ENCODE data around the gene SOX6. TPM values are rescaled to one million over a fixed set of nuclear protein-coding genes. Genes with fewer than 3 reads are reported as not detected.

SOX6 gene
- total and polyA plus RNA-seq, 2 of the 13 experiments (the other 11 are each of a cell fraction or from before 2014, with no cell fraction given), result 2.6 to 11.2 TPM

DNA sequence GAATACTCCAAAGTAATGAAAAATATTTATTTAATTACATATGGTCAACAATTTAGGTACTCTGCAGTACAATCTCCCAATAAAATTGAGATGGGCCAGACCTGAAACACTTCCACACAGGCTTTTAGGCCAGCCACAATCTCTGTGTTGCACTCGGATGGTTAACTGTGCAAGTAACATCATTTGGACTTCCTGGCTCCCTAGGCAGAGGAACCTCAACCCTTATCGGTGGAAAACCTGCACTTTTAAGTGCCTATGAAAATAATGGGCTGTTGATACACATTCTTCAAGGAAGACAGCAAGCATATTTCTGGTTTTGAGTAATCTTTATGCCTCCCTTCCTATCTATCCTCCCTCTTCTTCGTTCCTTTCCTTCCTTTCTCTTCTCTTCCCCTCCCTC lies 343.1 kb downstream of the SOX6 start:
- no peak for ATAC-seq
- Histone ChIP-seq H3K9ac (ENCODE audit: insufficient read depth, low read depth, low read length) (no peak overlapping the region), H3K27ac (ENCODE audit: extremely low read length, insufficient read depth, low read length) (no peak overlapping the region), H3K27me3 (ENCODE audit: control insufficient read depth in 1 of 2, insufficient read depth in 2 of 2, low read length in 2 of 2) (no peaks in the 10 kb centered on the region), H3K4me3 (replicated peaks in 1 of 3; ENCODE audit: insufficient read depth in 1 of 3, low read depth in 2 of 3, low read length in 3 of 3) (no peak overlapping the region), H3K36me3 (replicated peaks in 1 of 2; ENCODE audit: control insufficient read depth in 1 of 2, insufficient read depth in 2 of 2, low read length in 2 of 2) (no peaks in the 10 kb centered on the region), H3K4me2 (ENCODE audit: low read depth, low read length) (no peak overlapping the region), H3K4me1 (ENCODE audit: insufficient read depth, low read length) (no peaks in the 10 kb centered on the region), H3K9me3 (ENCODE audit: low read length) (no peaks in the 10 kb centered on the region), H4K20me1 (ENCODE audit: insufficient read depth, low read length) (no peaks in the 10 kb centered on the region), H2AFZ (ENCODE audit: low read length) (no peak overlapping the region), H3K79me2 (ENCODE audit: insufficient read depth, low read length) (no peaks in the 10 kb centered on the region)
- CTCF ChIA-PET (ENCODE audit: low intra/inter-chr PET ratio, low total read pairs), result no interaction called here
- in situ Hi-C loops (cut with HindIII; ENCODE audit: extremely low pct_ligation_motif_present, low pct_unique_long_range_greater_than_20kb) (no loop called here), intact Hi-C loops (cut with micrococcal nuclease; ENCODE audit: unreplicated experiment) (no loop called here)
- no TSS peak for BruUV-seq (replicated peaks)
- no peak for FAIRE-seq
- POLR2A ChIA-PET, result no interaction called here
- no peak for DNase-seq (ENCODE audit: low spot score)
- WGBS (ENCODE audit: low lambda C conversion rate), result 40% methylated on average over 3 of the region's 3 CpGs
- no peak for TF ChIP-seq PRDM4 (CRISPR knock-in tag; IDR thresholded peaks at IDR 0.05; ENCODE audit: borderline replicate concordance)
- TF ChIP-seq ZNF616 (CRISPR knock-in tag; IDR thresholded peaks at IDR 0.05; ENCODE audit: low read depth), result no peak
- no peak for TF ChIP-seq TEAD2 (CRISPR knock-in tag; IDR thresholded peaks at IDR 0.05)
- no peak for TF ChIP-seq SATB2 (CRISPR knock-in tag; IDR thresholded peaks at IDR 0.05)
- TF ChIP-seq, protein P1, sequence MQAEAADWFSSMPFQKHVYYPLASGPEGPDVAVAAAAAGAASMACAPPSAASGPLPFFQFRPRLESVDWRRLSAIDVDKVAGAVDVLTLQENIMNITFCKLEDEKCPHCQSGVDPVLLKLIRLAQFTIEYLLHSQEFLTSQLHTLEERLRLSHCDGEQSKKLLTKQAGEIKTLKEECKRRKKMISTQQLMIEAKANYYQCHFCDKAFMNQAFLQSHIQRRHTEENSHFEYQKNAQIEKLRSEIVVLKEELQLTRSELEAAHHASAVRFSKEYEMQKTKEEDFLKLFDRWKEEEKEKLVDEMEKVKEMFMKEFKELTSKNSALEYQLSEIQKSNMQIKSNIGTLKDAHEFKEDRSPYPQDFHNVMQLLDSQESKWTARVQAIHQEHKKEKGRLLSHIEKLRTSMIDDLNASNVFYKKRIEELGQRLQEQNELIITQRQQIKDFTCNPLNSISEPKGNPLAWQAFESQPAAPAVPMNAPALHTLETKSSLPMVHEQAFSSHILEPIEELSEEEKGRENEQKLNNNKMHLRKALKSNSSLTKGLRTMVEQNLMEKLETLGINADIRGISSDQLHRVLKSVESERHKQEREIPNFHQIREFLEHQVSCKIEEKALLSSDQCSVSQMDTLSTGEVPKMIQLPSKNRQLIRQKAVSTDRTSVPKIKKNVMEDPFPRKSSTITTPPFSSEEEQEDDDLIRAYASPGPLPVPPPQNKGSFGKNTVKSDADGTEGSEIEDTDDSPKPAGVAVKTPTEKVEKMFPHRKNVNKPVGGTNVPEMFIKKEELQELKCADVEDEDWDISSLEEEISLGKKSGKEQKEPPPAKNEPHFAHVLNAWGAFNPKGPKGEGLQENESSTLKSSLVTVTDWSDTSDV (CRISPR knock-in tag; IDR thresholded peaks at IDR 0.05), result no peak
- TF ChIP-seq, protein P2, sequence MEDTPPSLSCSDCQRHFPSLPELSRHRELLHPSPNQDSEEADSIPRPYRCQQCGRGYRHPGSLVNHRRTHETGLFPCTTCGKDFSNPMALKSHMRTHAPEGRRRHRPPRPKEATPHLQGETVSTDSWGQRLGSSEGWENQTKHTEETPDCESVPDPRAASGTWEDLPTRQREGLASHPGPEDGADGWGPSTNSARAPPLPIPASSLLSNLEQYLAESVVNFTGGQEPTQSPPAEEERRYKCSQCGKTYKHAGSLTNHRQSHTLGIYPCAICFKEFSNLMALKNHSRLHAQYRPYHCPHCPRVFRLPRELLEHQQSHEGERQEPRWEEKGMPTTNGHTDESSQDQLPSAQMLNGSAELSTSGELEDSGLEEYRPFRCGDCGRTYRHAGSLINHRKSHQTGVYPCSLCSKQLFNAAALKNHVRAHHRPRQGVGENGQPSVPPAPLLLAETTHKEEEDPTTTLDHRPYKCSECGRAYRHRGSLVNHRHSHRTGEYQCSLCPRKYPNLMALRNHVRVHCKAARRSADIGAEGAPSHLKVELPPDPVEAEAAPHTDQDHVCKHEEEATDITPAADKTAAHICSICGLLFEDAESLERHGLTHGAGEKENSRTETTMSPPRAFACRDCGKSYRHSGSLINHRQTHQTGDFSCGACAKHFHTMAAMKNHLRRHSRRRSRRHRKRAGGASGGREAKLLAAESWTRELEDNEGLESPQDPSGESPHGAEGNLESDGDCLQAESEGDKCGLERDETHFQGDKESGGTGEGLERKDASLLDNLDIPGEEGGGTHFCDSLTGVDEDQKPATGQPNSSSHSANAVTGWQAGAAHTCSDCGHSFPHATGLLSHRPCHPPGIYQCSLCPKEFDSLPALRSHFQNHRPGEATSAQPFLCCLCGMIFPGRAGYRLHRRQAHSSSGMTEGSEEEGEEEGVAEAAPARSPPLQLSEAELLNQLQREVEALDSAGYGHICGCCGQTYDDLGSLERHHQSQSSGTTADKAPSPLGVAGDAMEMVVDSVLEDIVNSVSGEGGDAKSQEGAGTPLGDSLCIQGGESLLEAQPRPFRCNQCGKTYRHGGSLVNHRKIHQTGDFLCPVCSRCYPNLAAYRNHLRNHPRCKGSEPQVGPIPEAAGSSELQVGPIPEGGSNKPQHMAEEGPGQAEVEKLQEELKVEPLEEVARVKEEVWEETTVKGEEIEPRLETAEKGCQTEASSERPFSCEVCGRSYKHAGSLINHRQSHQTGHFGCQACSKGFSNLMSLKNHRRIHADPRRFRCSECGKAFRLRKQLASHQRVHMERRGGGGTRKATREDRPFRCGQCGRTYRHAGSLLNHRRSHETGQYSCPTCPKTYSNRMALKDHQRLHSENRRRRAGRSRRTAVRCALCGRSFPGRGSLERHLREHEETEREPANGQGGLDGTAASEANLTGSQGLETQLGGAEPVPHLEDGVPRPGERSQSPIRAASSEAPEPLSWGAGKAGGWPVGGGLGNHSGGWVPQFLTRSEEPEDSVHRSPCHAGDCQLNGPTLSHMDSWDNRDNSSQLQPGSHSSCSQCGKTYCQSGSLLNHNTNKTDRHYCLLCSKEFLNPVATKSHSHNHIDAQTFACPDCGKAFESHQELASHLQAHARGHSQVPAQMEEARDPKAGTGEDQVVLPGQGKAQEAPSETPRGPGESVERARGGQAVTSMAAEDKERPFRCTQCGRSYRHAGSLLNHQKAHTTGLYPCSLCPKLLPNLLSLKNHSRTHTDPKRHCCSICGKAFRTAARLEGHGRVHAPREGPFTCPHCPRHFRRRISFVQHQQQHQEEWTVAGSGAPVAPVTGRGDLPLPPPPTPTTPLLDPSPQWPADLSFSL (CRISPR knock-in tag; IDR thresholded peaks at IDR 0.05), result no peak
